Kidney capillary endothelial cell (primary cell): ENCODE results near the gene RBM48.
"Not testable (repeated sequence)": the region's sequence is repeated elsewhere in the genome, so short reads cannot be mapped to it uniquely, and the experiment has no call there.

Experiments
- DNase-seq: peaks from one replicate; pipeline ENCODE4 v3.0.0-alpha.2; 2018; ENCODE audit warnings: low spot score

The RBM48 gene

GRCh38 chr7:92528188-92528957, at the start of gene RBM48, which contains the start of gene PEX1:
Gene RBM48 (plus strand): TSS chr7:92528795. CDS start chr7:92528814, 19 bp downstream.
Gene PEX1 (minus strand): TSS chr7:92528520. CDS start chr7:92528435, 85 bp downstream.
- peak; percentile 99 for DNase-seq

GRCh38 chr7:92479146-92479545, 49.4 kb upstream of the RBM48 start:
- not testable (repeated sequence) for DNase-seq

- not testable (repeated sequence) for DNase-seq
These were observed 45.0 kb upstream of the RBM48 start for GRCh38 chr7:92483624-92484023.

GRCh38 chr7:92484226-92484625, 44.4 kb upstream of the RBM48 start:
- not testable (repeated sequence) for DNase-seq

- DNase-seq = no peak
These were observed 43.2 kb upstream of the RBM48 start for GRCh38 chr7:92485267-92485892.

GRCh38 chr7:92485974-92486373, 42.6 kb upstream of the RBM48 start:
- DNase-seq = no peak

GRCh38 chr7:92487804-92488203, 40.8 kb upstream of the RBM48 start:
- no peak for DNase-seq

- no peak for DNase-seq
These were observed 39.0 kb upstream of the RBM48 start for GRCh38 chr7:92489634-92490033.

GRCh38 chr7:92496876-92497275, 31.7 kb upstream of the RBM48 start:
- no peak for DNase-seq

- no peak for DNase-seq
These were observed 30.0 kb upstream of the RBM48 start for GRCh38 chr7:92498557-92498956.

GRCh38 chr7:92503767-92504166, 24.8 kb upstream of the RBM48 start:
- no peak for DNase-seq

- DNase-seq = no peak
These were observed 24.0 kb upstream of the RBM48 start for GRCh38 chr7:92504563-92504962.

- no peak for DNase-seq
These were observed 22.2 kb upstream of the RBM48 start for GRCh38 chr7:92506363-92506762.

- no peak for DNase-seq
These were observed 19.6 kb upstream of the RBM48 start for GRCh38 chr7:92508946-92509345.

GRCh38 chr7:92513167-92513902, 15.3 kb upstream of the RBM48 start:
- DNase-seq = no peak

GRCh38 chr7:92517631-92518030, 11.0 kb upstream of the RBM48 start:
- DNase-seq = no peak

GRCh38 chr7:92520024-92520423, 8.6 kb upstream of the RBM48 start:
- DNase-seq = no peak

- DNase-seq = no peak
These were observed 5.5 kb upstream of the RBM48 start for GRCh38 chr7:92523110-92523509.

GRCh38 chr7:92527300-92528187, 1.1 kb upstream of the RBM48 start:
- peak; percentile 46 for DNase-seq

GRCh38 chr7:92528958-92529264, 316 bp downstream of the RBM48 start:
- DNase-seq = no peak

GRCh38 chr7:92534572-92534971, 6.0 kb downstream of the RBM48 start:
- no peak for DNase-seq

- DNase-seq = not testable (repeated sequence)
These were observed 14.9 kb downstream of the RBM48 start for GRCh38 chr7:92543542-92543941.
